Transverse colon (tissue), 4 donors: Measurements from ENCODE around the gene PYGL. TPM values are rescaled to one million over a fixed set of nuclear protein-coding genes. Genes with fewer than 3 reads are reported as not detected.

Source experiments
- DNase-seq: peaks from one replicate; pipeline ENCODE4 v3.0.0-alpha.2; 2019
- H3K27ac ChIP-seq, 4 donors: fragments of 200-600 bp; sonication (generic); 2 replicates each; pipeline ENCODE4 v1.5.1; 2016 to 2018; ENCODE audit warnings: inconsistent platforms in 4 of 4
- H3K27me3 ChIP-seq: fragments of 200-600 bp; sonication (generic); 2 replicates; pipeline ENCODE4 v1.5.1; 2017; ENCODE audit warnings: inconsistent platforms
- H3K36me3 ChIP-seq, 4 donors: fragments of 200-600 bp; sonication (generic); 2 replicates each; pipeline ENCODE4 v1.5.1; 2017 to 2019; ENCODE audit warnings: inconsistent platforms in 4 of 4
- H3K4me1 ChIP-seq, 4 donors: fragments of 200-600 bp; sonication (generic); 2 replicates each; pipeline ENCODE4 v1.5.1; 2017 to 2020; ENCODE audit warnings: inconsistent platforms in 4 of 4
- H3K4me3 ChIP-seq, 4 donors: fragments of 200-600 bp; sonication (generic); 1 replicate in 1 of 4; 2 replicates in 3 of 4; pipeline versions ENCODE4 v1.5.1 to v1.6.1; 2017 to 2019; ENCODE audit warnings: inconsistent platforms in 4 of 4
- H3K9me3 ChIP-seq, 2 donors: fragments of 200-600 bp; sonication (generic); 2 replicates each; pipeline ENCODE4 v1.5.1; 2017 to 2019; ENCODE audit warnings: inconsistent platforms in 2 of 2
- CTCF ChIP-seq, 5 experiments: fragments of 200-600 bp in 3 of 5; fragments of 450-650 bp in 2 of 5; sonication (generic) in 3 of 5; IDR thresholded peaks; 1 replicate in 2 of 5; 2 replicates in 3 of 5; pipeline ENCODE4 v1.5.1; 2016 to 2017; ENCODE audit warnings: antibody characterized with exemption in 5 of 5, inconsistent platforms in 3 of 5, mild to moderate bottlenecking in 2 of 5, moderate library complexity in 1 of 5
- EP300 ChIP-seq: sonication (generic); formaldehyde crosslinking; IDR thresholded peaks from one replicate; pipeline ENCODE4 v1.6.1; 2017; ENCODE audit warnings: antibody characterized with exemption, low read depth
- POLR2A ChIP-seq: fragments of 450-650 bp; IDR thresholded peaks from one replicate; pipeline ENCODE4 v1.6.1; 2016; ENCODE audit warnings: antibody characterized with exemption, mild to moderate bottlenecking, moderate library complexity
- POLR2AphosphoS5 ChIP-seq, 3 donors: sonication (generic); formaldehyde crosslinking; IDR thresholded peaks; one replicate each; pipeline ENCODE4 v1.6.1; 2016; ENCODE audit warnings: antibody characterized with exemption in 3 of 3
- WGBS, 2 donors: methylation state at CpG; one replicate each; pipeline ENCODE4 v1.1.5; 2018; ENCODE audit warnings: low coverage in 1 of 2; 5-methylcytosine and 5-hydroxymethylcytosine counted together
- in situ Hi-C, 4 donors: fragments of 200-750 bp; cut with MboI; loops; one replicate each; pipeline versions ENCODE4 v1.15.0 to v1.15.1; 2017; ENCODE audit warnings: low sequenced_read_pairs in 3 of 4, low pct_ligation_motif_present in 1 of 4, low pct_unique_long_range_greater_than_20kb in 1 of 4
- intact Hi-C: fragments of 100-400 bp; cut with DNase I; formaldehyde crosslinking; loops from one replicate; pipeline ENCODE4 v1.15.1; 2023; ENCODE audit warnings: low total_unique reads
- total RNA-seq, 4 donors: library from RNA; depleted of rRNA; stranded (reverse); fragments of >200 nt; gene quantifications; one replicate each; pipeline ENCODE4 v1.1.0, GENCODE V29; 2016

PYGL gene
- 10 to 100 TPM; 10.8 to 51.8 (median 26.0) TPM for total RNA-seq

- Histone ChIP-seq H3K4me1 (peaks cover 0 to 12% (median 6%) of the 10 kb centered on the region in 4 donors), H3K36me3 (no peaks in the 10 kb centered on the region), H3K27ac (peak within 1 kb of the TSS; percentile 82 to 89 (median 87)), H3K27me3 (no peaks in the 10 kb centered on the region), H3K4me3 (peak within 1 kb of the TSS; percentile 55 to 87 (median 74)), H3K9me3 (no peaks in the 10 kb centered on the region)
- in situ Hi-C loops: no loop called here
- WGBS, 2 donors: 3% methylated on average over 31 of the region's 74 CpGs; no CpG with 5 or more reads in 1 of the 2 donors
- TF ChIP-seq EP300 (no peak), CTCF (IDR thresholded peaks at IDR 0.05) (peak in 1 of 5 experiments; percentile 6), POLR2A (peak; percentile 77), POLR2AphosphoS5 (IDR thresholded peaks at IDR 0.05) (peak in 2 of 3 donors; percentile 68 to 84)
- peak; percentile 78 for DNase-seq
- intact Hi-C loops: no loop called here
Measured at GRCh38 chr14:50943943-50944646, at the start of gene PYGL. TSS of gene PYGL (minus strand) at chr14:50944483. CDS start at chr14:50944403, 80 bp downstream.

- no peak for TF ChIP-seq CTCF (IDR thresholded peaks at IDR 0.05)
- no peak for TF ChIP-seq EP300
- no peak for TF ChIP-seq POLR2AphosphoS5 (IDR thresholded peaks at IDR 0.05)
- no peak for TF ChIP-seq POLR2A
- Histone ChIP-seq H3K4me3 (no peak overlapping the region), H3K27me3 (no peaks in the 10 kb centered on the region), H3K9me3 (no peaks in the 10 kb centered on the region), H3K36me3 (no peaks in the 10 kb centered on the region), H3K27ac (no peak overlapping the region), H3K4me1 (no peaks in the 10 kb centered on the region)
- intact Hi-C loops (no loop called here), in situ Hi-C loops (no loop called here)
- 87 to 88% methylated on average over 12 of the region's 12 CpGs for WGBS, 2 donors
- DNase-seq: no peak
Measured at GRCh38 chr14:50985859-50986331, 41.6 kb upstream of the PYGL start.

GRCh38 chr14:50985124-50985858, 41.0 kb upstream of the PYGL start:
- WGBS, 2 donors: 83 to 88% methylated on average over 4 to 13 of the region's 13 CpGs
- H3K4me3 ChIP-seq: no peak overlapping the region
- in situ Hi-C loops: no loop called here

More at GRCh38 chr14:50985124-50985858, 41.0 kb upstream of the PYGL start:
- intact Hi-C loops: no loop called here
- H3K27ac ChIP-seq: no peak overlapping the region
- TF ChIP-seq POLR2A: no peak
- no peak for TF ChIP-seq EP300
- no peak for TF ChIP-seq CTCF (IDR thresholded peaks at IDR 0.05)
- no peaks in the 10 kb centered on the region for H3K9me3 ChIP-seq
- H3K4me1 ChIP-seq: no peaks in the 10 kb centered on the region
- no peaks in the 10 kb centered on the region for H3K27me3 ChIP-seq
- no peaks in the 10 kb centered on the region for H3K36me3 ChIP-seq
- DNase-seq: no peak
